K562 (cell line): ENCODE measurements around the gene ANXA8.

ENCODE experiments used
- BHLHE40 ChIP-seq: IDR thresholded peaks from 2 replicates; pipeline ENCODE4 v1.6.1; 2011; ENCODE audit warnings: low read length, improper control_type of control experiment
- CREB5 ChIP-seq: fragments of 250-450 bp; sonication (Bioruptor Pico); IDR thresholded peaks from 2 replicates; pipeline ENCODE4 v1.5.0; 2020; ENCODE audit warnings: mild to moderate bottlenecking
- CTCF ChIP-seq, 3 experiments: IDR thresholded peaks in 2 of 3; conservative IDR thresholded peaks in 1 of 3; 2 replicates each; pipeline ENCODE4 v1.5.1; 2011 to 2012; ENCODE audit warnings: low read length in 3 of 3, mild to moderate bottlenecking in 3 of 3, control low read depth in 2 of 3, improper control_type of control experiment in 1 of 3, inconsistent platforms in 1 of 3, low read depth in 1 of 3, mixed read lengths in 1 of 3, moderate library complexity in 1 of 3; ENCODE audit not compliant: insufficient read depth in 2 of 3
- POLR2AphosphoS5 ChIP-seq: IDR thresholded peaks from 2 replicates; pipeline ENCODE4 v1.6.1; 2011; ENCODE audit warnings: mild to moderate bottlenecking, low read depth, low read length, moderate library complexity; ENCODE audit not compliant: control insufficient read depth, insufficient read depth
- STAT6 ChIP-seq: sonication (generic); formaldehyde crosslinking; IDR thresholded peaks from 2 replicates; pipeline ENCODE4 v1.8.1; 2023; ENCODE audit warnings: mild to moderate bottlenecking, missing genetic modification reagents
- ZNF3 ChIP-seq: fragments of 250-450 bp; sonication (Bioruptor Pico); IDR thresholded peaks from 2 replicates; pipeline ENCODE4 v1.5.0; 2021; ENCODE audit warnings: mild to moderate bottlenecking, moderate library complexity
- TF ChIP-seq, protein P1 (sequence below): sonication (generic); formaldehyde crosslinking; IDR thresholded peaks from 2 replicates; pipeline ENCODE4 v1.8.0; 2022; ENCODE audit warnings: mild to moderate bottlenecking, missing genetic modification reagents

DNA sequence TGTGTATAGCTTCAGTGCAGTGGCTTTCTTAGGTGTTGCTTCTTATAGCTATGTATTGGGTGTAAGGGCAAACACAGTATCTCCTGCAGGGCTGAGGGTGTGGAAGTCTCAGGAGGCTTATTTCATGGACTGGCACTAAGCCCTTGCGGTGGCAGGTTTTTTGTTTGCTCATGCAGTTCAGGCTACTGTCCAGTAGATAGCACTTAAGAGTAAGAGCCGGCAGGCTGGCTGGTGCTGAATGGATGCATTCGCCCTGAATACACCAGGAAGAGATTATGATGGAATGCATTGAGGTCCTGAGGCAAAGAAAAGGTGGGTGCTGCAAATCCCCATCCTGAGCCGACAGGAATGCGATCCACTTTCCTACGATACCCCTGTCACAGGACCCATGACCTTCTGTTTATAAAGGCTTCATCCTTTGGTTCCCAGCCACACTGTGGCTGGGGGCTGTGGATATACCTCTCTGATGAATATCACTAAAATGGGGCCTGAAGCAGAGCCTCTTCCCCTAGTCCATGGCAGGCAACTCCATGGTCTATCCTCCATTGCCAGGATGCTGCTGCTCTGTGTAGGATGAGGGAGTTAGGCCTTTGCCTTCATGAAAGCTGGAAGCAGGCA lies 44.9 kb downstream of the ANXA8 start:
- TF ChIP-seq POLR2AphosphoS5 (no peak), STAT6 (CRISPR knock-in tag) (no peak), BHLHE40 (no peak), CTCF (IDR thresholded peaks at IDR 0.05 in 2 of 3, conservative IDR thresholded peaks at IDR 0.05 in 1 of 3; ENCODE audit: insufficient read depth in 2 of 3, low read depth in 1 of 3, low read length in 3 of 3) (peak; percentile 31 to 60 (median 58); a peak in 4 of 6 replicates), CREB5 (CRISPR knock-in tag) (no peak), ZNF3 (no peak)
- TF ChIP-seq, protein P1, sequence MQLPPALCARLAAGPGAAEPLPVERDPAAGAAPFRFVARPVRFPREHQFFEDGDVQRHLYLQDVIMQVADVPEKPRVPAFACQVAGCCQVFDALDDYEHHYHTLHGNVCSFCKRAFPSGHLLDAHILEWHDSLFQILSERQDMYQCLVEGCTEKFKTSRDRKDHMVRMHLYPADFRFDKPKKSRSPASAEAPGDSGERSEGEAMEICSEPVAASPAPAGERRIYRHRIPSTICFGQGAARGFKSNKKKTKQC (CRISPR knock-in tag): no peak
